IPS-18c (cell line): ENCODE results near the gene MACF1.
"Not testable (repeated sequence)": the region's sequence is repeated elsewhere in the genome, so short reads cannot be mapped to it uniquely, and the experiment has no call there.

Experiments used
- H3K4me3 ChIP-seq: 2 replicates; pipeline ENCODE4 v1.7.0; 2013; ENCODE audit warnings: low read depth, mild to moderate bottlenecking, low read length, moderate library complexity; ENCODE audit not compliant: insufficient read depth
- H3K9me3 ChIP-seq: one replicate; pipeline ENCODE4 v1.6.1; 2013; ENCODE audit warnings: mild to moderate bottlenecking, low read length, moderate library complexity; ENCODE audit not compliant: control insufficient read depth, insufficient read depth

MACF1 gene

DNA sequence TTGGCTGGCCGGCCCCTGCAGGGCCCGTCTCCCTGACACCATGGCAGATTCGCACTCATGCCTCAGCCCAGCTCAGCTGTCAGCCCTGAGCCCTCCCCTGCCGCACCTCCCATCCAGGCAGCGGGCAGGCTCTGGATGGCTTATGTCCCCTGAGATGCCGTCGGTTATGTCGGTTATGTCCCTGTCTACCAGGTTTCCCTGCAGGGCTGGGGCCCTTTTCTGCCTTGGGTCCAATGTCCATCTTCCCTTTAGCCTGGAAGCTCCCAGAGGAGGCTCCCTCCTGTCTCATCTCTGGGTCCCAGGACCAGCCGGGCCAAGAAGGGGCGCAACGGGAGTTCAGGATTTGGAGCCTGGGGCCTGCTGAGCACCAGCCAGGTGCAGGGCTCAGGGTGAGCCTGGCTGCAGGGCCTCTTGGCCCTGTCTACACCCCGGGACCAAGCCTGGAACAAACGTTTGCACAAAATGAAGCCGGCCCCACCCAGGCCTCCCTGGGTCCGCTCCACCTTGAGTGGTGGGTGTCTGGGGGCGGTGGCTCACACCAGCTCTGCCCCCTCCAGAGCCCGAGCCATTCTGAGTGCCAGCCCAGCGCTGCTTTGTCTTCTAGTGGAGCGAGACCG, 306.2 kb downstream of the MACF1 start:
- not testable (repeated sequence) for H3K9me3 ChIP-seq

DNA sequence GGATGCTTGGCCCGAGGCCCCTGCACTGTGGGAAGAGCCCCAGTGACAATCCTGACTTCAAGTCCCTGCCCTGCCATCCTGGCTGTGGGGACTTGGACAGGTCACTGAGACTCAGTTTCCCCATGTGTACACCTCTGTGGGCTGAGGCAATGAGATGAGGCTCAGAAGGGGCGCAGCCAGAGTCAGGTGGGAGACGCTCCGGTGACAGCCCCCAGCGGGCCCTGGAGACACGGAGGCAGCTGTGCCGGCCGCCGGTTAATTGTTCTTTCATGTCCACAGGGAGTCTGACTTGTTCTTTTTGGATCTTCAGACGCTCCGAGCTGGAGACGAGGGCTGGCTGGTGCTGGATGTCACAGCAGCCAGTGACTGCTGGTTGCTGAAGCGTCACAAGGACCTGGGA, 307.0 kb downstream of the MACF1 start:
- H3K4me3 ChIP-seq, H3K9me3 ChIP-seq: not testable (repeated sequence)

More for the DNA sequence above, 306.2 kb downstream of the MACF1 start:
- not testable (repeated sequence) for H3K4me3 ChIP-seq

DNA sequence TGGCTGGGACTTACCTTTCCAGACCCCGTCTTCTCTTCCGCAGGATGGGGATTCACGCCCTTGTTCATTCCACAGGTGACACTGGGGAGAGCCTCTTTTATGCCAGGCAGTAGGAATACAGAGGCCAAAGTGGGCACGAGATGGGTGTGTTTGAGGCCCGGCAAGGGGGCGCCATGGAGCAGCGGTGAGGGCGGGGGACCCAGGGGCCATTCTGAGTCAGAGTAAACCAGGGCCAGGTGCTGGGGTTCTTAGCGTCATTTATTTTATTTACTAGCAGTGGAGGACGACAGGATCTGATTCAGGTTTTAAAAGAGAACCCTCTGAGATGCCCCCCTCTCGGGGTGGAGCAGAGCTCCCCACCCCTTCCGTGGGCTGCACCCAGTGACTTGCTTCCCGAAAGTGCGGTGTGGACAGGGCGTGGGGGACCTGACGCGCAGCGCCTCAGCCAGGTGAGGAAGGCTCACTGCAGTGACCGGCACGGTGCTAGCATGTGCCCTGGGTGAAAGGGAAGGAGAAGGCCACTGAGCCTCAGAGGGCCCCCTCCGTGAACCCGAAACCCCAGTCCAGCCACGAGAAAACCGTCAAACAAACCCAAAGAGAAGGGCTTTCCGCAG, 307.8 kb downstream of the MACF1 start:
- H3K4me3 ChIP-seq, H3K9me3 ChIP-seq: not testable (repeated sequence)

DNA sequence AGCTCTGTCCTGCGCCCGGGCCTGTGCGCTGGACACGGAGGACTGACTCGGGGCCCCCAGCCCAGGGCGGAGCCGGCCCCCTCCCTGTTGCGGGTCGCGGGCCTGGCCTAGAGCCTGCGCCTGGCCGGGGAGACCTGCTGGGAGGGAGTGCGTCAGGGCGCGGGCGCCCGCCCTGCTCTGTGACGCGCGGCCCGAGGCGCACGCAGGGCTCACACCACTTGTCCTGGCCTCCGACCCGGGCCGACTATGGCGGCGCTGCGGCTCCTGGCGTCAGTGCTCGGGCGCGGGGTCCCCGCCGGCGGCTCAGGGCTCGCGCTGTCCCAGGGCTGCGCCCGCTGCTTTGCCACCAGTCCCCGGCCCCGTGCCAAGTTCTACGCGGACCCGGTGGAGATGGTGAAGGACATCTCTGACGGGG, 310.2 kb downstream of the MACF1 start:
- H3K4me3 ChIP-seq: peak overlapping the region; percentile 31
- not testable (repeated sequence) for H3K9me3 ChIP-seq

DNA sequence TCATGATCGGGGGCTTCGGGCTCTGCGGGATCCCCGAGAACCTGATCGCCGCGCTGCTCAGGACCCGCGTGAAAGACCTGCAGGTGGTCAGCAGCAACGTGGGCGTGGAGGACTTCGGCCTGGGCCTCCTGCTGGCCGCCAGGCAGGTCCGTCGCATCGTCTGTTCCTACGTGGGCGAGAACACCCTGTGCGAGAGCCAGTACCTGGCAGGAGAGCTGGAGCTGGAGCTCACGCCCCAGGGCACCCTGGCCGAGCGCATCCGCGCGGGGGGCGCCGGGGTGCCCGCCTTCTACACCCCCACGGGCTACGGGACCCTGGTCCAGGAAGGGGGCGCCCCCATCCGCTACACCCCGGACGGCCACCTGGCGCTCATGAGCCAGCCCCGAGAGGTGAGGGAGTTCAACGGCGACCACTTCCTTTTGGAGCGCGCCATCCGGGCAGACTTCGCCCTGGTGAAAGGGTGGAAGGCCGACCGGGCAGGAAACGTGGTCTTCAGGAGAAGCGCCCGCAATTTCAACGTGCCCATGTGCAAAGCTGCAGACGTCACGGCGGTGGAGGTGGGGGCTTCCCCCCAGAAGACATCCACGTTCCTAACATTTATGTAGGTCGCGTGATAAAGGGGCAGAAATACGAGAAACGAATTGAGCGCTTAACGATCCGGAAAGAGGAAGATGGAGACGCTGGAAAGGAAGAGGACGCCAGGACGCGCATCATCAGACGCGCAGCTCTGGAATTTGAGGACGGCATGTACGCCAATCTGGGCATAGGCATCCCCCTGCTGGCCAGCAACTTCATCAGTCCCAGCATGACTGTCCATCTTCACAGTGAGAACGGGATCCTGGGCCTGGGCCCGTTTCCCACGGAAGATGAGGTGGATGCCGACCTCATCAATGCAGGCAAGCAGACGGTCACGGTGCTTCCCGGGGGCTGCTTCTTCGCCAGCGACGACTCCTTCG, 310.9 kb downstream of the MACF1 start:
- peak overlapping the region; percentile 31; the same call in 1 of the 2 replicates for H3K4me3 ChIP-seq
- H3K9me3 ChIP-seq: not testable (repeated sequence)

DNA sequence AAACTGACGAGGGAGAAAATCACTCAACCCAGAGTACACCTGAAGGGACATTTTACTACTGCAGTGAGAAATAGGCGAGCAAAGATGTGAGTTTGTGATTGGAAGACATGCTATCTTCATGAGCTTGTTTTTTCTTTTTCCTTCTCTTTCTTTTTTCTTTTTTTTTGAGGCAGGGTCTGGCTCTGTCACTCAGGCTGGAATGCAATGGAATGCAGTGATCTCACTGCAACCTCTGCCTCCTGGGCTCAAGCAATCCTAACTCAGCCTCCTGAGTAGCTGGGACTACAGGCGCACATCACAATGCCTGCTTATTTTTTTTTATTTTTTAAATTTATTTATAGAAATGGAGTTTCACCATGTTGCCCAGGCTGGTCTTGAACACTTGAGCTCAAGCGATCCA, 312.3 kb downstream of the MACF1 start:
- H3K9me3 ChIP-seq, H3K4me3 ChIP-seq: not testable (repeated sequence)

DNA sequence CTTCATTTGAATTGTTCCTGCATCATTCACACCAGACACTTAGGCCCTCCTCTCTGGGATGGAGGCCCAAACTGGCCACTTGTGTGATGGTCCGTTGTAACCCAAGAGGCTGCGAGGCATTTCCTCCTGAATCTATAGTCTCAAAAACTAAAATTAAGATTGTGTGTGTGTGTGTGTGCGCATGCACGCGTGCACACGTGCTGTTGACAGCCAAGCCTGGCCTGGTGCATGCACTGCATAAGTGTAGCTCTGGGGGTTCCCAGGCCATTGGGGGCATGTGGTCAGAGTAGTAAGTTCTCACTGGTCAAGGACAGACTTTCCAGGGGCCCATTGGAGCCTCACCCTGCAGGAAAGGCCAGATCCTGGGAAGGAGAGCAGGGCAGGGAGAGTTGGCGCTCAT, 313.4 kb downstream of the MACF1 start:
- H3K9me3 ChIP-seq, H3K4me3 ChIP-seq: not testable (repeated sequence)

DNA sequence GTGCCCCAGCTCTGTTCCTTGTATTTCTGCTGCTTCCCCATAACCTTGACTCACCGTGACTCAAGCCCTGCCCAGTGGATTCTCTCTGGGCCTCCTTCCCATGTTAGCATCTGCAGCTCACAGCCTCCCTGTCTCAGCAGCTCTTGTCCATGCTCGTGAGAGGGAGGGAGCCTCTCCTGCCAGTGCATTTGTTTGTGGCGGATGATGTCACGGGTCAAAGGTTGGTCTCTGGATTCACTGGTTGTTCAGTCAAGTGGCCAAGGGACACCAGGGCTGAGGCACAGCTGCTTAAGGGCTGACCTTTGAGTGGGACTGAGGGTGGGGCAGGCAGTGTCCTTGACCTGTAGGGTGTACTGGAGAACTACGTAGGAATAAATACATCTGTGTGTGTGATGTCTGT, 314.9 kb downstream of the MACF1 start:
- not testable (repeated sequence) for H3K4me3 ChIP-seq, H3K9me3 ChIP-seq

DNA sequence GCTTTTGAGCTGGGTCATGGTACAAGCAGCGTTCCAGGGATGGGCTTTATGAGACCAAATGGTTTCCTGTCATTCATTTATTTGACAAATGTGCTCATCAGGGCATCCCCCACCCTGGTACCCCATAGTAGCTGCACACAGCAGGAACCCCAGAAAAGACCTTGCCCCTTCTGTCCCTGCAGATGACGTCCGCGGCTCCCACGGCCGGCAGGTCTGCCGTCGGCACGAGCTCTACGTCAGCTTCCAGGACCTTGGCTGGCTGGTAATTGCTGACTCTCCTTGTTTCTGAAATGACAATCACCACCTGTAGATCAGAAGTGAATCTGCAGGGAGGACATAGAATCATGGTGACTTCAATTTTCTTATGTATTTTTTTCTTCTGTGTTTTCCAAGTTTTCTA, 317.7 kb downstream of the MACF1 start:
- not testable (repeated sequence) for H3K4me3 ChIP-seq, H3K9me3 ChIP-seq

DNA sequence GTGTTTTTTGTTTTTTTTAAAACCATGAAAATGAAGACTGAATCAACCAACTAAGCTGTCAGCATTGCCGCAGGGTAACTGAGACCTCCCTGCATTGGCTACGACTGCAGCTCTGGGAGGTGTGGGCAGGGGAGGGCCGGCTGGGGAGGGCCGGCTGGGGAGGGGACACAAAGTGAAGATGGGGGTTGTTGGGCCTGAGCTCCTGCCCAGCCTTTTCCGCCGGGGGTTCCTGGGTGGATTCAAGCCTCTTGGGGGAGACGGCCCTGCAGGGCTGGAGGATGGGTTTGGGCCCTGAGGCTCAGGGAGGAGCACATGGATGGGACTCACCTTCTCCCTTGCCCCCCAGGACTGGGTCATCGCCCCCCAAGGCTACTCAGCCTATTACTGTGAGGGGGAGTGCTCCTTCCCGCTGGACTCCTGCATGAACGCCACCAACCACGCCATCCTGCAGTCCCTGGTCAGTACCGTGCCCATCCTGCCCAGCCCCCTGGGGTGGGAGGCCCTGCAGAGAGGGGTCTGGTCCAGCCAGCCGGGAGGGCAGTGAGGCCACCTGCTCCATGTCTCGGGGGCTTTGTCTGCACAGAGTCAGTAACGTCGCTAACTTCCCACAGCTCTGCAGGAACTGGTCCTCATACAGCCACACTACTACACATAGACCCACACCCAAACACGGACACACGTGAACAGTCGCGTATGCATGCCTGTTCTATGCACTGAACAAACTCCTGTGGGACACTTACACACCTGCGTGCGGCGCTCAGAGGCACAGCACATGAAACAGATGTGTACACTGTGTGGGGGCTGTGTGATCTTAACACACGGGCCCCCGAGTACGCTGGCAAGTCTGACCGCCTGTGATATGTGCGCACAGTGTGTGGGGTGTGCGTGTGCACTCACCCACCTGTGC, 318.4 kb downstream of the MACF1 start:
- no peaks in the 10 kb centered on the region for H3K9me3 ChIP-seq
- no peak overlapping the region for H3K4me3 ChIP-seq

DNA sequence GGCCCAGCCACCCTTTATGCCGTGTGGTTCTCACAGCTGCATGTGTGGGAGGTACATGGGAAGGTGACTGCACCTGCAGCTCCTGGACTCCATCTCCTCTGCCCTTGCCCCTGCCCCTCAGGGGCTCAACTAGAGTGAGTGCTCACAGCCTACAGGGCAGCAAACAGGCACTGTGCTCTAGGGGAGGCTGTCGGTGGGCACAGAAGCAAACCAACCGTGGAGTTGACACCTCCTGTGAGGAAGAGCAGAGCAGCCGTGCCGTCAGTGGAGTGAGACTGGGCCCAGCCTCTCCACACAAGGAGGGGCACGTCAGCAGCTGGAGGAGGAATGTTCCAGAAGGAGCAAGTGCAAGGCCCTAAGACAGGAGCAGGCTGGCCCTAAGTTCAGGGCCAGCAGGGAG, 319.7 kb downstream of the MACF1 start:
- H3K4me3 ChIP-seq: no peak overlapping the region
- H3K9me3 ChIP-seq: no peaks in the 10 kb centered on the region

DNA sequence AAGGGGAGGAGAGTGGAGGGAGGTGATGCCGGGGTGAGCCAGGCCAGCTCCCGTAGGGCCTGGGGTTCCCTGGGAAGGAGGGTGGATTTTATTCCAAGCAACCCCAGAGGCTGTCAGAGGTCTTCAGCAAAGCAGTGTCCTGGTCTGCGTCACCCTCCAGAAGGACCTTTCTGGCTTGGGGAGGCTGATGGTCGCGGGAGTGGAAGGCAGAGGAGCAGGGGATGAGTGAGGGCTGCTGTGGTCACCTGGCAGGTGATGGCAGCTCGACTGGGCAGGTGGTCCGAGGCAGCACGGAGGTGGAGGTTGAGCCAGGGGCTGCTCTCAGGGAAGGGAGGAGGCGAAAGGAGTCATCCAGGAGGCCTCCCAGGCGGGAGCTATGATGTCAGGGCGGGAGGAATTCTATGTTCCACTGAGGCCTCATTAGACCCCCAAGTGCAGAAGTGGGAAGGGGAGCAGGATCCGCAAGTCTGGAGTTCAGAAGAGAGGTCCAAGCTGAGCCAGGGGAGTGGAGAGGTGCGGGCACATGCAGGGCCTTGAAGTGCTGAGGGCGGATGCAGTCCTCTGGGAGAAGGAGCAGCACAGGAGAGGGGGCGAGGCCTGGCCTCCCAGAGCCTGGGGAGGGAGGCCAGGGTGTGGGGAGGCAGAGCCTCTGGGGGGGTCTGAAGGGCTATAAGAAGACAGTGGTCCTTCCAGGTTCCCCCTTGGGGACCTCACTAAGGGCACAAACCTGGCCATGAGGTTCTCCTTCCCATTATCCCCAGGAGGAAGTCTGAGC, 320.3 kb downstream of the MACF1 start:
- H3K9me3 ChIP-seq: no peaks in the 10 kb centered on the region

DNA sequence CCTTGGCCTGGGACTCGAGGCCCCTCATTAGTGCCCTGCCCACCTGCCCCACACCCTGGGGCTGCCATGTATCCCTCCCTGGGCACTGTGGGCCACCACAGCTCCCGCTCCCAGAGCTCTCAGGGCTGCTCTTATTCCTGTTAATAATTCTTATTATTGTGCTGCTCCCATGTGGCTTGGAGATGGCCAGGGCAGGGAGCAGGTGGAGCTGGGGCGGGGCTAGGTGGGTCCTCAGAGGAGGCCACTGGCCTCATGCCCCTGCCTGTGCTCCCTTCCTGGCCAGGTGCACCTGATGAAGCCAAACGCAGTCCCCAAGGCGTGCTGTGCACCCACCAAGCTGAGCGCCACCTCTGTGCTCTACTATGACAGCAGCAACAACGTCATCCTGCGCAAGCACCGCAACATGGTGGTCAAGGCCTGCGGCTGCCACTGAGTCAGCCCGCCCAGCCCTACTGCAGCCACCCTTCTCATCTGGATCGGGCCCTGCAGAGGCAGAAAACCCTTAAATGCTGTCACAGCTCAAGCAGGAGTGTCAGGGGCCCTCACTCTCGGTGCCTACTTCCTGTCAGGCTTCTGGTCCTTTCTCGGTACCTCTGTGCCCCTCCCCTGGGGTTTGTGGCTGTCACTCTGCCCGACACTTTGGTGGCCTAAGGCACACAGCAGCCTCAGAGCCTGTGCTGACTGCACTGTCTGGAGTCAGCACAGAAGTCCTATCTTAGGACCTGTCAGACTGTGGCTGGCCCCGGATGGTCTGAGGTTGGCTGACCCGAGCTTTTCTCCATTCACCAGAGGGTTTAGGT, 321.1 kb downstream of the MACF1 start:
- Histone ChIP-seq H3K4me3 (no peak overlapping the region), H3K9me3 (no peaks in the 10 kb centered on the region)

More for the DNA sequence above, 320.3 kb downstream of the MACF1 start:
- H3K4me3 ChIP-seq: no peak overlapping the region

DNA sequence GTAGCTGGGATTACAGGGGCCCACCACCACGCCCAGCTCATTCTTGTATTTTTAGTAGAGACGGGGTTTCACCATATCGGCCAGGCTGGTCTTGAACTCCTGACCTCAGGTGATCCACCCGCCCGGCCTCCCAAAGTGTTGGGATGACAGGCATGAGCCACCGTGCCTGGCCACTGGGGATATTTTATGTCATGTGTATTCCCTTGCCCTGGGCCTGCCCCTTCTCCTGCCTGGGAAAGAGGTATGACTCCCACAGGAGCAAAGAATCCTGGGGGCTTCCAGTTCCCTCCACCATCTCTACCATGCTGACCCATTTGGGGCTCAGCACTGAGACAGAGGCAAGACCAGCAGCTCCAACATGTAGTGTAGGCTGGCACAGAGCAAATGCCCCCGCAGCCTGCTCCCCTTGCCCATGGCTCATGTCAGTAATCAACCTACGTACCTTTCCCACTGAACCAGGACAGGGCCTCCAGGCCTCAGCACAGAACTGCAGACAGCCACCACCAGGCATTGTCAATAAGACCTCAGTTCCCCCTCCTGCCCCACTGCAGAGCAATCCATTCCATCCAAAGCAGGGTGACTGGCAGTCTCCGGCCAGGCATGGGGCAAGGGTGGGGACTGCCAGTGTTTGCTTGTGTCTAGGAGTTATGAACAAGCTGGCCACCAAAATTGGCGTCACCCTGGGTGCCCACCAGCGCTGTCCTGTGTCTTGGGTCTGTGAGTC, 322.1 kb downstream of the MACF1 start:
- H3K4me3 ChIP-seq: no peak overlapping the region
- no peaks in the 10 kb centered on the region for H3K9me3 ChIP-seq

DNA sequence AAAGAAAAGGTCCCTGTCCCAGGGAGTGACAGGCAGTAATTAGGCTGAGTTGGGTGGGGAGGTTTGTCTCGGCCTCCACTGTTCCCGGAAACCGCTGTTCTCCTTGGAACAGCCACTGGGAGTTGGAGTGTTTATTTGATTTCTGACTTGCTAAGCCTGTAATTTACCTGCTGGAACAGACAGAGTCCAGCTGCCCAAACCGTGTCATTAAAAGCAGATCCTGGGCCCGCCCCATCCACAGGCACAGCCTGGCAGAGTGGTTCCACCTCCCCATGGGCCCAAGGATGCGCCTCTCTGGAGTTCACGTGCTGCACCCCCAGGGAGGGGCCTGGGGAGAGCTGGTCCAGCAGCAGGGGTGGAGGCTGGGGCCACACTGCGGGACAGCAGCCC, 322.7 kb downstream of the MACF1 start:
- H3K4me3 ChIP-seq, H3K9me3 ChIP-seq: not testable (repeated sequence)
